HCT116 (cell line): ENCODE results near the gene CD59. TPM values are rescaled to one million over a fixed set of nuclear protein-coding genes. Genes with fewer than 3 reads are reported as not detected.
A peak's percentile ranks its signal among the peaks of the same experiment; 100 is the strongest.

Source experiments
- ATAC-seq: fragments of 200-7000 bp; cut with Tn5 transposase; 2 replicates; pipeline ENCODE4 v1.9.1; 2020; ENCODE audit warnings: mild to moderate bottlenecking, moderate library complexity
- BruUV-seq: library from RNA; stranded (reverse); fragments of 400-500 nt; replicated peaks from 2 replicates; lab custom pipeline; 2021; lab: Mats Ljungman, UMichigan
- CTCF ChIA-PET: fragments of 300-600 bp; sonication (Branson Sonifier 250); formaldehyde crosslinking; loops from one replicate; lab custom pipeline; 2021; ENCODE audit warnings: antibody characterized with exemption; lab: Charles Lee
- POLR2A ChIA-PET: fragments of 300-600, 350-600 bp; sonication (Branson Sonifier 250); formaldehyde crosslinking; loops from one replicate; lab custom pipeline; 2021; ENCODE audit warnings: antibody characterized with exemption; lab: Charles Lee
- RAD21 ChIA-PET, 2 experiments: fragments of 300-600 bp; sonication (Branson Sonifier 250); formaldehyde crosslinking; loops; one replicate each; lab custom pipeline; 2023; ENCODE audit warnings: low total read pairs in 2 of 2; ENCODE audit not compliant: uncharacterized antibody in 2 of 2, unreplicated experiment in 2 of 2, low non-redundant PET in 1 of 2; lab: Charles Lee
- DNase-seq: peaks from one replicate; pipeline ENCODE4 v3.0.0-alpha.2; 2010; ENCODE audit warnings: low read depth, low spot score
- H2AFZ ChIP-seq: fragments of 200-600 bp; shearing (Covaris generic), sonication (generic); 2 replicates; pipeline ENCODE4 v1.6.1; 2017; ENCODE audit warnings: low read depth, mixed run types, mixed read lengths, antibody characterized with exemption, low read length; ENCODE audit not compliant: poor library complexity, severe bottlenecking
- H3K27ac ChIP-seq: 2 replicates; pipeline ENCODE4 v1.5.1; 2012; ENCODE audit warnings: low read depth, low read length
- H3K27me3 ChIP-seq: fragments of 200-600 bp; sonication (generic); 2 replicates; pipeline ENCODE4 v1.6.1; 2016; ENCODE audit warnings: mixed run types, low read length, mixed read lengths; ENCODE audit not compliant: insufficient read depth
- H3K36me3 ChIP-seq, 2 experiments: fragments of 200-500 bp in 1 of 2; fragments of 200-600 bp in 1 of 2; sonication (Bioruptor generic) in 1 of 2; sonication (generic) in 1 of 2; 2 replicates each; pipeline versions ENCODE4 v1.5.1 to v1.6.1; 2014 to 2016; ENCODE audit warnings: low read length in 2 of 2, inconsistent platforms in 1 of 2, mixed read lengths in 1 of 2, mixed run types in 1 of 2; ENCODE audit not compliant: insufficient read depth in 2 of 2, control insufficient read depth in 1 of 2
- H3K4me1 ChIP-seq, 2 experiments: fragments of 200-600 bp in 1 of 2; sonication (generic) in 1 of 2; 2 replicates each; pipeline versions ENCODE4 v1.5.1 to v1.6.1; 2012 to 2017; ENCODE audit warnings: low read length in 2 of 2, inconsistent platforms in 1 of 2, mild to moderate bottlenecking in 1 of 2, mixed read lengths in 1 of 2, mixed run types in 1 of 2, moderate library complexity in 1 of 2; ENCODE audit not compliant: insufficient read depth in 2 of 2, control insufficient read depth in 1 of 2
- H3K4me2 ChIP-seq: fragments of 200-600 bp; sonication (generic); 2 replicates; pipeline ENCODE4 v1.6.1; 2017; ENCODE audit warnings: mixed run types, low read length, mixed read lengths
- H3K4me3 ChIP-seq, 2 experiments: fragments of 200-600 bp in 1 of 2; sonication (generic) in 1 of 2; replicated peaks in 1 of 2; 2 replicates each; pipeline ENCODE4 v1.5.1; 2011 to 2016; ENCODE audit warnings: low read length in 2 of 2, control low read depth in 1 of 2, low read depth in 1 of 2, mild to moderate bottlenecking in 1 of 2, mixed read lengths in 1 of 2, mixed run types in 1 of 2
- H3K79me2 ChIP-seq: fragments of 200-600 bp; sonication (generic); 2 replicates; pipeline ENCODE4 v1.6.1; 2017; ENCODE audit warnings: mild to moderate bottlenecking, mixed run types, low read length, moderate library complexity, mixed read lengths; ENCODE audit not compliant: insufficient read depth
- H3K9ac ChIP-seq: fragments of 200-600 bp; sonication (generic); 2 replicates; pipeline ENCODE4 v1.6.1; 2016; ENCODE audit warnings: low read length, mixed read lengths
- H3K9me2 ChIP-seq: fragments of 200-600 bp; sonication (generic), shearing (Covaris generic); 2 replicates; pipeline ENCODE4 v1.6.1; 2017; ENCODE audit warnings: mixed run types, mild to moderate bottlenecking, moderate library complexity; ENCODE audit not compliant: insufficient read depth
- H3K9me3 ChIP-seq, 2 experiments: fragments of 200-500 bp in 1 of 2; fragments of 200-600 bp in 1 of 2; sonication (Bioruptor generic) in 1 of 2; sonication (generic) in 1 of 2; 2 replicates each; pipeline ENCODE4 v1.6.1; 2014 to 2017; ENCODE audit warnings: low read length in 2 of 2, mixed read lengths in 2 of 2, inconsistent platforms in 1 of 2, low read depth in 1 of 2, mild to moderate bottlenecking in 1 of 2, mixed run types in 1 of 2, moderate library complexity in 1 of 2; ENCODE audit not compliant: control insufficient read depth in 1 of 2, insufficient read depth in 1 of 2
- H4K20me1 ChIP-seq: fragments of 200-600 bp; sonication (generic), shearing (Covaris generic); 2 replicates; pipeline ENCODE4 v1.6.1; 2017; ENCODE audit warnings: mixed run types, mild to moderate bottlenecking, moderate library complexity; ENCODE audit not compliant: insufficient read depth
- ELF1 ChIP-seq: IDR thresholded peaks from 2 replicates; pipeline ENCODE4 v1.6.1; 2012; ENCODE audit warnings: low read depth, borderline replicate concordance
- EZH2 ChIP-seq: fragments of 200-600 bp; sonication (generic); IDR thresholded peaks from 2 replicates; pipeline ENCODE4 v1.6.1; 2017; ENCODE audit warnings: antibody characterized with exemption, mixed run types
- MAX ChIP-seq: IDR thresholded peaks from 2 replicates; pipeline ENCODE4 v1.6.1; 2012
- TCF7L2 ChIP-seq: IDR thresholded peaks from 2 replicates; pipeline ENCODE4 v1.7.0; 2011; ENCODE audit warnings: borderline replicate concordance, inconsistent platforms; ENCODE audit not compliant: insufficient read depth, insufficient read length; ENCODE audit errors: extremely low read depth
- intact Hi-C: fragments of 100-400 bp; cut with micrococcal nuclease; formaldehyde crosslinking; loops from 2 replicates; pipeline ENCODE4 v1.10.0; 2022
- total RNA-seq: library from RNA; stranded (reverse); gene quantifications from one replicate; pipeline ENCODE4 v1.2.1, GENCODE V29; 2021; ENCODE audit not compliant: unreplicated experiment
- TF ChIP-seq, protein P1 (sequence below): IDR thresholded peaks from 2 replicates; pipeline ENCODE4 v1.6.1; 2011; ENCODE audit warnings: mild to moderate bottlenecking, low read length, moderate library complexity; ENCODE audit not compliant: insufficient replicate concordance; ENCODE audit errors: extremely low read depth

CD59 gene
- total RNA-seq, 1 experiment from 2014 or later, result 122 TPM

- ChIA-PET CTCF (no interaction called here), POLR2A (no interaction called here), RAD21 (no interaction called here)
- no peak overlapping the region for H2AFZ ChIP-seq
- no peaks in the 10 kb centered on the region for H3K9me2 ChIP-seq
- no peaks in the 10 kb centered on the region for H4K20me1 ChIP-seq
- no peak overlapping the region for H3K27ac ChIP-seq
- no peak overlapping the region for H3K9ac ChIP-seq
- no peak overlapping the region for H3K4me3 ChIP-seq
- DNase-seq (no peak), ATAC-seq (no peak)
- H3K79me2 ChIP-seq, result no peaks in the 10 kb centered on the region
- H3K4me2 ChIP-seq, result peak overlapping the region; percentile 10; the same call in 1 of the 2 replicates
- no peaks in the 10 kb centered on the region for H3K27me3 ChIP-seq
- no peaks in the 10 kb centered on the region for H3K36me3 ChIP-seq
- H3K9me3 ChIP-seq, result no peaks in the 10 kb centered on the region
- H3K4me1 ChIP-seq, result peaks cover 0 to 14% of the 10 kb centered on the region in 2 experiments; a peak in 2 of 4 replicates
- TF ChIP-seq EZH2 (no peak), ELF1 (no peak), TCF7L2 (no peak), MAX (no peak)
- TF ChIP-seq, protein P1, sequence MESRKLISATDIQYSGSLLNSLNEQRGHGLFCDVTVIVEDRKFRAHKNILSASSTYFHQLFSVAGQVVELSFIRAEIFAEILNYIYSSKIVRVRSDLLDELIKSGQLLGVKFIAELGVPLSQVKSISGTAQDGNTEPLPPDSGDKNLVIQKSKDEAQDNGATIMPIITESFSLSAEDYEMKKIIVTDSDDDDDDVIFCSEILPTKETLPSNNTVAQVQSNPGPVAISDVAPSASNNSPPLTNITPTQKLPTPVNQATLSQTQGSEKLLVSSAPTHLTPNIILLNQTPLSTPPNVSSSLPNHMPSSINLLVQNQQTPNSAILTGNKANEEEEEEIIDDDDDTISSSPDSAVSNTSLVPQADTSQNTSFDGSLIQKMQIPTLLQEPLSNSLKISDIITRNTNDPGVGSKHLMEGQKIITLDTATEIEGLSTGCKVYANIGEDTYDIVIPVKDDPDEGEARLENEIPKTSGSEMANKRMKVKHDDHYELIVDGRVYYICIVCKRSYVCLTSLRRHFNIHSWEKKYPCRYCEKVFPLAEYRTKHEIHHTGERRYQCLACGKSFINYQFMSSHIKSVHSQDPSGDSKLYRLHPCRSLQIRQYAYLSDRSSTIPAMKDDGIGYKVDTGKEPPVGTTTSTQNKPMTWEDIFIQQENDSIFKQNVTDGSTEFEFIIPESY, result no peak
- BruUV-seq, result no TSS peak
- intact Hi-C loops, result no loop called here
Measured at GRCh38 chr11:33670250-33671011, 65.8 kb downstream of the CD59 start.
